ENCODE measurements around the gene PPM1L. TPM values are rescaled to one million over a fixed set of nuclear protein-coding genes. Genes with fewer than 3 reads are reported as not detected.

Gene PPM1L
- total RNA-seq, 2 donors from 2014 or later: 7.6 to 13.7 TPM

- Histone ChIP-seq H3K27me3 (no peaks in the 10 kb centered on the region), H3K4me1 (peaks cover 17% of the 10 kb centered on the region), H3K9me3 (no peaks in the 10 kb centered on the region), H3K4me3 (no peak overlapping the region), H3K36me3 (replicated peaks in 1 of 2; ENCODE audit: insufficient read depth in 1 of 2, low read depth in 2 of 2) (no peaks in the 10 kb centered on the region), H3K27ac (no peak overlapping the region)
- TF ChIP-seq POLR2A (IDR thresholded peaks at IDR 0.05): no peak
- TF ChIP-seq CTCF (IDR thresholded peaks at IDR 0.05): no peak
- ATAC-seq (no peak), DNase-seq (peak in 1 of 4 donors; percentile 7)
- intact Hi-C loops (cut with DNase I): no loop called here
- 66 to 69% methylated on average over 2 of the region's 2 CpGs for WGBS, 2 donors
These were observed 230.0 kb downstream of the PPM1L start for GRCh38 chr3:160986069-160986468.

GRCh38 chr3:160987982-160988964 is 232.2 kb downstream of the PPM1L start:
- intact Hi-C loops (cut with DNase I): no loop called here
- DNase-seq (no peak), ATAC-seq (peak; percentile 55)
- H3K27me3 ChIP-seq: no peaks in the 10 kb centered on the region
- WGBS, 2 donors: 36 to 38% methylated on average over 4 of the region's 4 CpGs
- H3K9me3 ChIP-seq: no peaks in the 10 kb centered on the region
- no peak overlapping the region for H3K4me3 ChIP-seq
- H3K27ac ChIP-seq: peak overlapping the region in 2 of 4 donors; percentile 20 to 36
- H3K4me1 ChIP-seq: peaks cover 17% of the 10 kb centered on the region
- no peaks in the 10 kb centered on the region for H3K36me3 ChIP-seq (replicated peaks in 1 of 2; ENCODE audit: insufficient read depth in 1 of 2, low read depth in 2 of 2)
- TF ChIP-seq CTCF (IDR thresholded peaks at IDR 0.05) (no peak), POLR2A (IDR thresholded peaks at IDR 0.05) (no peak)

- Histone ChIP-seq H3K36me3 (replicated peaks in 1 of 2; ENCODE audit: insufficient read depth in 1 of 2, low read depth in 2 of 2) (no peaks in the 10 kb centered on the region), H3K4me1 (peaks cover 17% of the 10 kb centered on the region), H3K27me3 (no peaks in the 10 kb centered on the region), H3K4me3 (no peak overlapping the region), H3K9me3 (no peaks in the 10 kb centered on the region), H3K27ac (no peak overlapping the region)
- TF ChIP-seq POLR2A (IDR thresholded peaks at IDR 0.05) (no peak), CTCF (IDR thresholded peaks at IDR 0.05) (no peak)
- DNase-seq (no peak), ATAC-seq (no peak)
- intact Hi-C loops (cut with DNase I): no loop called here
- 93 to 96% methylated on average over 2 of the region's 2 CpGs for WGBS, 2 donors
These were observed 234.4 kb downstream of the PPM1L start for GRCh38 chr3:160990446-160990845.

GRCh38 chr3:160992712-160993111 is 236.7 kb downstream of the PPM1L start:
- Histone ChIP-seq H3K4me3 (no peak overlapping the region), H3K4me1 (peaks cover 12% of the 10 kb centered on the region), H3K9me3 (no peaks in the 10 kb centered on the region), H3K27ac (no peak overlapping the region), H3K27me3 (no peaks in the 10 kb centered on the region), H3K36me3 (replicated peaks in 1 of 2; ENCODE audit: insufficient read depth in 1 of 2, low read depth in 2 of 2) (no peaks in the 10 kb centered on the region)
- 82 to 95% methylated on average over 3 of the region's 3 CpGs for WGBS, 2 donors
- DNase-seq (no peak), ATAC-seq (no peak)
- TF ChIP-seq CTCF (IDR thresholded peaks at IDR 0.05) (no peak), POLR2A (IDR thresholded peaks at IDR 0.05) (no peak)
- intact Hi-C loops (cut with DNase I): no loop called here
